ENCODE measurements around the gene RHBDL1. TPM values are rescaled to one million over a fixed set of nuclear protein-coding genes. Genes with fewer than 3 reads are reported as not detected.
A peak's percentile ranks its signal among the peaks of the same experiment; 100 is the strongest.

RHBDL1 gene
- total RNA-seq, 1 experiment from 2014 or later = 0.16 TPM

DNA sequence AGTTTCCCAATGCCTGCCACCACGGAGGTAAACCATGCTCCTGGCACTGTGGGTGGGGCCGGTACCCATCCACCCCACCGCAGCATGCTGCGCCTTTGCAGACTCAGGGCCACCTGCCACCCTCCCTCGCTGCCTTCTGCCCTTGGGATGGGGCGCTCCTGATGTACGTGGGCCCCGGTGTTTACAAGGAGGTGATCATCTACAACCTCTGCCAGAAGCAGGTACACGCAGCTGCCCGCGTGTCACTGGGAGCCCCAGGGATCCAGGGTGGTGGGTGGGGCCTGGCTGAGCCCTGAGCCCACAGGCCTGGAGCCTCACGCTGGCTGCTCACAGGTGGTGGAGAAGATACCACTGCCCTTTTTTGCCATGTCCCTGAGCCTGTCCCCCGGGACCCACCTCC is 8.9 kb upstream of the RHBDL1 start:
- peaks cover 51% of the 10 kb centered on the region for H3K36me3 ChIP-seq
- H3K4me3 ChIP-seq = no peak overlapping the region
- no peaks in the 10 kb centered on the region for H3K9me3 ChIP-seq
- DNase-seq = no peak
- H3K27me3 ChIP-seq = no peaks in the 10 kb centered on the region

- DNase-seq = no peak
- H3K4me3 ChIP-seq = peak overlapping the region; percentile 96
- H3K9me3 ChIP-seq = no peaks in the 10 kb centered on the region
- peaks cover 49% of the 10 kb centered on the region for H3K36me3 ChIP-seq
- no peaks in the 10 kb centered on the region for H3K27me3 ChIP-seq
These were observed 8.2 kb upstream of the RHBDL1 start for GRCh38 chr16:667113-667779.

DNA sequence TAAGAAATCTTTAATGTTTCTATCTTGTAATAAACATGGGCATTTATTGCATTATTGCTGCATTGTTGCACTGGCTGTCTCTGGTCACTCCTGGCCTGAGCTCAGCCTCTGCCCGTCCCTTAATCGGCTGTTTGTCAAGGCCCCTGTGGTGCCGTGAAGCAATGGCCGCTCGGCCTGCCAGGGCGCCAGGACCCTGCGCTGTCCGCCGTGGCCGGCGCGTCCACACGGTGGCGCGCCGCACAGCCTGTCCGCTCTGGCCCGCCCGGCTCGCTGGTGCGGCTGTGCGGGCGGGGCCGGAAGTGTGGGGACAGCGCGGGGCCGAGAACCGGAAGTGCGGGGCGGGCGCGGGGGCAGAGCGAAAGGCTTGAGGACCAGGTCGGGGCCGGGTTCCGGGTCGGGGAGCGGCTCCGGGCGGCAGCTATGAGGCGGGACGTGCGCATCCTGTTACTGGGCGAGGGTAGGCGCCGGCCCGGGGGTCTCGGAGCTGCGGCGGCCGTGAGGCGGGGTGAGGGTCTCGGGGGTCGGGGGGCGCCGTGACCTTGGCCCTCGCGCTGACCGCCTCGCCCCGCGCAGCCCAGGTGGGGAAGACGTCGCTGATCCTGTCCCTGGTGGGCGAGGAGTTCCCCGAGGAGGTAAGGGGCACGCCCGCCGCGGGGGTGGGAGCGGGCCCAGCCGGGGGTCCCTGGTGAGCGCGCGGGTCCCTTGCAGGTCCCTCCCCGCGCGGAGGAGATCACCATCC is 7.5 kb upstream of the RHBDL1 start, which contains the start of gene RHOT2:
RHOT2 (plus strand) TSS at position 353 of the 739 bp plus-strand sequence; CDS start at position 421, 68 bp downstream.
- DNase-seq = peak; percentile 96
- no peaks in the 10 kb centered on the region for H3K27me3 ChIP-seq
- peaks cover 55% of the 10 kb centered on the region for H3K36me3 ChIP-seq

DNA sequence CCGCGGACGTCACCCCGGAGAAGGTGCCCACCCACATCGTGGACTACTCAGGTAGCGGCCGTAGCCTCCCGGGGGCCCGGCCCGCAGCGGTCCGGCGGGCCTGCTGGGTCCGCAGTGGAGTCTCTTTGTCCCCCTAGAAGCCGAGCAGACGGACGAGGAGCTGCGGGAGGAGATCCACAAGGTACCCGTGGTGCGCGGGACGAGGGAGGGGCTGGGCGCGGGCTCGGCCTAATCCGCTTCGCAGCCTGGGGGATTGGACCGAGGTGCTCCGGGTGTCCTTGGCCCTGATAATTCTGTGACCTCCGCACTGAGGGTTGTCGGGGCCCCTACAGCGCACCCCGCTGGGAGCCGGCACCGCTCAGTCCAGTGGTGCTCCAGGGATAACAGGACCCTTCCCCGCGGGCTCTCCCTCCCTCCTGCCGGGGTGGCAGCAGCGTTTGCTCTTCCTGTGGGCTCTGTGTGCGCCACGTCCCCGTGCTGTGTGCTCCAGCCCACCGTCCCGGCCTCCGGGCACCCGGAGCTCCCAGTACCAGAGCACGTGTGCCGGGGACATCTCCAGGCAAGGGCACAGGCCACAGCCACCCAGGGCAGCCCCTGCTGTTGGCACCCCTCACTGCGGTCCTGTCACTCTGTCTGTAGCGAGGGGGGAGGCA is 6.8 kb upstream of the RHBDL1 start:
- DNase-seq = no peak
- Histone ChIP-seq H3K36me3 (peaks cover 59% of the 10 kb centered on the region), H3K27me3 (no peaks in the 10 kb centered on the region)

More for the DNA sequence above, 7.5 kb upstream of the RHBDL1 start, which contains the start of gene RHOT2:
- Histone ChIP-seq H3K9me3 (no peaks in the 10 kb centered on the region), H3K4me3 (peak within 1 kb of the TSS; percentile 96)

GRCh38 chr16:669666-670065 is 5.8 kb upstream of the RHBDL1 start:
- Histone ChIP-seq H3K36me3 (peaks cover 63% of the 10 kb centered on the region), H3K4me3 (peak overlapping the region; percentile 96), H3K9me3 (no peaks in the 10 kb centered on the region), H3K27me3 (no peaks in the 10 kb centered on the region)
- DNase-seq = no peak

More for the DNA sequence above, 6.8 kb upstream of the RHBDL1 start:
- Histone ChIP-seq H3K4me3 (peak overlapping the region; percentile 96), H3K9me3 (no peaks in the 10 kb centered on the region)

DNA sequence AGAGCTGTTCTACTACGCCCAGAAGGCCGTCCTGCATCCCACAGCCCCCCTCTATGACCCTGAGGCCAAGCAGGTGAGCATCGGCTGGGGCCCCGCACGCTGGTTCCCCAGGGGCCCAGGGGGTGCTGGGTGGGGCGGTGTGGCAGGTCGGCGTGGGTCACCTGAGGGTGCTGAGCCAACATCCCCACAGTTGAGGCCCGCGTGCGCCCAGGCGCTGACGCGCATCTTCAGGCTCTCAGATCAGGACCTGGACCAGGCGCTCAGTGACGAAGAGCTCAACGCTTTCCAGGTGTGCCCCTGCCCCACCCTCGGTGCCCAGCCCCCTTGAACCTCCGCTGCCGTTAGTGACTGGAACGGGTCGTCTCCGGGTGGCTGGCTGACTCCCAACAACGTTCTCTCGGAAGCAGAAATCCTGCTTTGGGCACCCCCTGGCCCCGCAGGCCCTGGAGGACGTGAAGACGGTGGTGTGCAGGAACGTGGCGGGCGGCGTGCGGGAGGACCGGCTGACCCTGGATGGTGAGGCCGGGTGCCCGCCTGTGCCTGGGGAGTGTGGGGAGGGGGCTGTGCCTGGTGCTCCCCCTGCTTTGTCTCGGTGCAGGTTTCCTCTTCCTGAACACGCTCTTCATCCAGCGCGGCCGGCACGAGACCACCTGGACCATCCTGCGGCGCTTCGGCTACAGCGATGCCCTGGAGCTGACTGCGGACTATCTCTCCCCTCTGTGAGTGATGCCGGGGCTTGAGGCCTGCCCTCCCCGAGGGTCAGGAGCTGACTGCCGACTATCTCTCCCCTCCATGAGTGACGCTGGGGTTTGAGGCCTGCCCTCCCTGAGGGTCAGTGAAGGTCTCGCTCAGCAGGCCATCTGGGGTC is 4.8 kb upstream of the RHBDL1 start:
- no peak for DNase-seq
- peaks cover 65% of the 10 kb centered on the region for H3K36me3 ChIP-seq
- no peaks in the 10 kb centered on the region for H3K9me3 ChIP-seq
- no peak overlapping the region for H3K4me3 ChIP-seq
- no peaks in the 10 kb centered on the region for H3K27me3 ChIP-seq

GRCh38 chr16:671353-672131 is 3.9 kb upstream of the RHBDL1 start:
- peaks cover 65% of the 10 kb centered on the region for H3K36me3 ChIP-seq
- no peaks in the 10 kb centered on the region for H3K27me3 ChIP-seq
- H3K9me3 ChIP-seq = no peaks in the 10 kb centered on the region
- no peak overlapping the region for H3K4me3 ChIP-seq
- no peak for DNase-seq

DNA sequence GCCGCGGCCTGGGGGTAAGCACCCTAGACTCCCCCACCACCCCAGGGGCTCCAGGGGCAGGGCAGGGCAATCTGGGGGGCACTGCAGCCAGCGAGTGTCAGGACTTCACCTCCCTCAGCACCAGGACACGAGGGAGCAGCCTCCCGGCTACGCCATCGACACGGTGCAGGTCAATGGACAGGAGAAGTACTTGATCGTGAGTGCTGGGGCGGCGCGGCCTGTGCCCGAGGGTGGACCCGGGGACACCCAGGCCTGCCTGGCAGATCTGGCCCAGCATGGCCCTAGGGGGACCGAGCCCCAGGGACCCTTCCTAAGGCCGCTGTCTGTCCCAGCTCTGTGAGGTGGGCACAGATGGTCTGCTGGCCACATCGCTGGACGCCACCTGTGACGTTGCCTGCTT is 3.1 kb upstream of the RHBDL1 start:
- Histone ChIP-seq H3K27me3 (no peaks in the 10 kb centered on the region), H3K4me3 (no peak overlapping the region), H3K9me3 (no peaks in the 10 kb centered on the region), H3K36me3 (peaks cover 63% of the 10 kb centered on the region)
- no peak for DNase-seq

- no peak overlapping the region for H3K4me3 ChIP-seq
- DNase-seq = no peak
- H3K36me3 ChIP-seq = peaks cover 59% of the 10 kb centered on the region
- H3K9me3 ChIP-seq = no peaks in the 10 kb centered on the region
- H3K27me3 ChIP-seq = no peaks in the 10 kb centered on the region
These were observed 2.6 kb upstream of the RHBDL1 start for GRCh38 chr16:672851-673250.

DNA sequence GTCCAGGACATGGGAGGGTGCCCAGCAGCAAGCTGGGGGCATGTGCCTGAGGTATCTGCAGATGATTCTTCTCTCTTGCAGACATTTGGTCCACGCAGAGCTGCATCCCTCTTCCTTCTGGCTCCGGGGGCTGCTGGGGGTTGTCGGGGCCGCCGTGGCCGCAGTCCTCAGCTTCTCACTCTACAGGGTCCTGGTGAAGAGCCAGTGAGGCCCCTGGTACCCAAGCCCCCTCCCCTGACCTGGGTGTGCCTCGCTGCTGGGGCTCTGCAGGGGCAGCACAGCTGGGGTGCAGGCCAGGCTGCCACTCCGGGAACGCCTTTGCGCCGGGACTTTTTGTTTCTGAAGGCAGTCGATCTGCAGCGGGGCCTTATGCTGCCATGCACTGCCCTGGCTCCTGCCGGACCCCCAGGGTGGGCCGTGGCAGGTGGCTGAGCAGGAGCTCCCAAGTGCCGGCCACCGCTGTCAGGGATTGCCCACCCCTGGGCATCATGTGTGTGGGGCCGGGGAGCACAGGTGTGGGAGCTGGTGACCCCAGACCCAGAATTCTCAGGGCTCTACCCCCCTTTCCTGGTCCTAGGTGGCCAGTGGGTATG is 2.0 kb upstream of the RHBDL1 start:
- Histone ChIP-seq H3K9me3 (no peaks in the 10 kb centered on the region), H3K27me3 (no peaks in the 10 kb centered on the region), H3K36me3 (peaks cover 55% of the 10 kb centered on the region), H3K4me3 (no peak overlapping the region)
- no peak for DNase-seq

DNA sequence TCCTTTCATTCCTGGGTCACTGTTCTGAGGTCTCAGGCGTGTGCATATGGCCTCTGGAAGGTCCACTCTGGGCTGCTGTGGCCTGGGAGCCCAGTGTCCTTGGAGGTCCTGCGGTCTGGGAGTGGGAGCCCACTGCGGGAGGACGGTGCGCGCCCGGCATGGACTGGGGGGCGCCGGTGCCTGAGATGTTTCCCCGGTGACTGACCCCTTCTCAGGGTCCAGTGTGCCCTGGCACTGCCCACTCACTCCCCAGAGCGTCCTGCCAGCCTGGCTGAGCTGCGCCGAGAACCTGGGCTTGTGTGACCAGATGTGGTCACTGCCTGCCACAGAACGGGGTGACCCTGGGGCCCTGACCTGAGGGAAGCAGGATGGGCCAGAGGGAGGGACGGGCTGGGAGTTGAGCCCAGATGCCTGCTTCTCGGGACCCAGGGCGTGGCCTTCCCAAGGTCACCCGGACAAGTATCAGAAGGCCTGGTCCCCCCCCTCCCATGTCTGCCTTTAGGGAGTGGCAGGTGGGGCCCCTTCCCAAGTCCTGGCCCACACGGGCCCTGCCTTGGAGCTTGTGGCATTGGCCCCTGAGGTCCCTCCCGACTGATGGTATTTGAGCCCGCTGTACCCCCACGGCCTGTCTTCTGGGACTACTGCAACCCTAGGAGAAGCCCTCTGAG is 1.1 kb upstream of the RHBDL1 start:
- H3K4me3 ChIP-seq = no peak overlapping the region
- H3K27me3 ChIP-seq = no peaks in the 10 kb centered on the region
- H3K36me3 ChIP-seq = peaks cover 49% of the 10 kb centered on the region
- no peak for DNase-seq
- H3K9me3 ChIP-seq = no peaks in the 10 kb centered on the region

GRCh38 chr16:675884-676564 is 553 bp downstream of the RHBDL1 start:
- Histone ChIP-seq H3K36me3 (peaks cover 33% of the 10 kb centered on the region), H3K27me3 (no peaks in the 10 kb centered on the region), H3K9me3 (no peaks in the 10 kb centered on the region), H3K4me3 (no peak overlapping the region)
- DNase-seq = no peak

- Histone ChIP-seq H3K4me3 (no peak overlapping the region), H3K36me3 (peaks cover 34% of the 10 kb centered on the region), H3K9me3 (no peaks in the 10 kb centered on the region), H3K27me3 (no peaks in the 10 kb centered on the region)
- DNase-seq = no peak
These were observed 1.1 kb downstream of the RHBDL1 start for GRCh38 chr16:676565-676902.

DNA sequence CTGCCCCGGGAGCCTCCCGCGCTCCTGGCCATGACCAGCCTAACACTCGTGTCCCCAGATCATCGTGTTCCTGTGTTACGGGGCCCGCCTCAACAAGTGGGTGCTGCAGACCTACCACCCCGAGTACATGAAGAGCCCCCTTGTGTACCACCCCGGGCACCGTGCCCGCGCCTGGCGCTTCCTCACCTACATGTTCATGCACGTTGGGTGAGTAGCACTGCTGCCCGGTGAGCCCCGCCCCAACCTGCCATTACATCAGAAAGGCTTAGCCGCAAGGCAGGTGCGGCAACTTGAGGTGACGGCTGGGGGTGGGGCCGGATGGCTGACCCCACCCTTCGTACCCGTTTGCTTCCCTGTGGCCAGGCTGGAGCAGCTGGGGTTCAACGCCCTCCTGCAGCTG is 1.4 kb downstream of the RHBDL1 start:
- Histone ChIP-seq H3K9me3 (no peaks in the 10 kb centered on the region), H3K27me3 (no peaks in the 10 kb centered on the region), H3K36me3 (peaks cover 36% of the 10 kb centered on the region), H3K4me3 (no peak overlapping the region)
- DNase-seq = no peak
